Thyroid gland (tissue), 4 donors: ENCODE data around the gene NMRK2.

ENCODE experiments used
- POLR2A ChIP-seq, 2 donors: fragments of 450-650 bp; IDR thresholded peaks; one replicate each; pipeline ENCODE4 v1.6.1; 2017; ENCODE audit warnings: antibody characterized with exemption in 2 of 2, mild to moderate bottlenecking in 2 of 2, moderate library complexity in 1 of 2
- TF ChIP-seq, protein P1 (sequence below), 6 experiments: fragments of 200-600 bp in 3 of 6; fragments of 450-650 bp in 3 of 6; sonication (generic) in 3 of 6; IDR thresholded peaks; one replicate each; pipeline ENCODE4 v1.5.1; 2016 to 2019; ENCODE audit warnings: antibody characterized with exemption in 6 of 6, mild to moderate bottlenecking in 2 of 6, inconsistent platforms in 1 of 6, moderate library complexity in 1 of 6

DNA sequence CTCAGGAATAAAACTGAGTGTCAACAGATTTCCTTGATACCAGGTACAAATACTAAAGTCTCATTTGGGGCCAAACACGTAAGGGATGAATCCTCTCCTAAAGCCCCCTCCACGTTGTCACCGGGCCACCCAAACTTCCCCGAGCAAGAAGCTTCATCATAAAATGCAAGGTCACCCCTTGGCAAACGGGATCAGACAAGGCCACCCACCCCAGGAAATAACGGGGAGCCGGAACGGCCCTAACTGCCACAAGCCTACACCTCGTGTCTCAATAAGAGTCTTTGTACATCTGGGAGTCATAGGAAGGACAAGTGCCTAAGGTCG is 51.7 kb downstream of the NMRK2 start:
- TF ChIP-seq, protein P1, sequence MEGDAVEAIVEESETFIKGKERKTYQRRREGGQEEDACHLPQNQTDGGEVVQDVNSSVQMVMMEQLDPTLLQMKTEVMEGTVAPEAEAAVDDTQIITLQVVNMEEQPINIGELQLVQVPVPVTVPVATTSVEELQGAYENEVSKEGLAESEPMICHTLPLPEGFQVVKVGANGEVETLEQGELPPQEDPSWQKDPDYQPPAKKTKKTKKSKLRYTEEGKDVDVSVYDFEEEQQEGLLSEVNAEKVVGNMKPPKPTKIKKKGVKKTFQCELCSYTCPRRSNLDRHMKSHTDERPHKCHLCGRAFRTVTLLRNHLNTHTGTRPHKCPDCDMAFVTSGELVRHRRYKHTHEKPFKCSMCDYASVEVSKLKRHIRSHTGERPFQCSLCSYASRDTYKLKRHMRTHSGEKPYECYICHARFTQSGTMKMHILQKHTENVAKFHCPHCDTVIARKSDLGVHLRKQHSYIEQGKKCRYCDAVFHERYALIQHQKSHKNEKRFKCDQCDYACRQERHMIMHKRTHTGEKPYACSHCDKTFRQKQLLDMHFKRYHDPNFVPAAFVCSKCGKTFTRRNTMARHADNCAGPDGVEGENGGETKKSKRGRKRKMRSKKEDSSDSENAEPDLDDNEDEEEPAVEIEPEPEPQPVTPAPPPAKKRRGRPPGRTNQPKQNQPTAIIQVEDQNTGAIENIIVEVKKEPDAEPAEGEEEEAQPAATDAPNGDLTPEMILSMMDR (IDR thresholded peaks at IDR 0.05), result no peak
- no peak for TF ChIP-seq POLR2A (IDR thresholded peaks at IDR 0.05)
